H9 (cell line): ENCODE results near the gene BRWD1. TPM values are rescaled to one million over a fixed set of nuclear protein-coding genes. Genes with fewer than 3 reads are reported as not detected.

Source experiments
- DNase-seq: peaks from one replicate; pipeline ENCODE4 v3.0.0-alpha.2; 2017
- H2AFZ ChIP-seq: one replicate; pipeline ENCODE4 v1.6.1; 2013; ENCODE audit warnings: mild to moderate bottlenecking, low read length, control low read depth, moderate library complexity
- H2AK5ac ChIP-seq: 2 replicates; pipeline ENCODE4 v1.6.1; 2013; ENCODE audit warnings: low read length, control low read depth, mixed read lengths; ENCODE audit not compliant: insufficient read length
- H2BK120ac ChIP-seq: one replicate; pipeline ENCODE4 v1.6.1; 2013; ENCODE audit warnings: low read depth, mild to moderate bottlenecking, low read length, control low read depth, inconsistent platforms; ENCODE audit not compliant: poor library complexity, severe bottlenecking
- H2BK12ac ChIP-seq: 2 replicates; pipeline ENCODE4 v1.6.1; 2013; ENCODE audit warnings: low read length, control low read depth, mixed read lengths, low read depth; ENCODE audit not compliant: insufficient read length
- H2BK15ac ChIP-seq: 2 replicates; pipeline ENCODE4 v1.6.1; 2013; ENCODE audit warnings: low read depth, low read length, control low read depth
- H2BK20ac ChIP-seq: one replicate; pipeline ENCODE4 v1.6.1; 2013; ENCODE audit warnings: low read depth, mild to moderate bottlenecking, low read length, control low read depth, inconsistent platforms; ENCODE audit not compliant: poor library complexity, severe bottlenecking
- H2BK5ac ChIP-seq: 2 replicates; pipeline ENCODE4 v1.6.1; 2013; ENCODE audit warnings: low read length, control low read depth, mixed read lengths; ENCODE audit not compliant: insufficient read length
- H3K14ac ChIP-seq: 2 replicates; pipeline ENCODE4 v1.6.1; 2013; ENCODE audit warnings: low read length, control low read depth; ENCODE audit not compliant: insufficient read depth
- H3K18ac ChIP-seq: 2 replicates; pipeline ENCODE4 v1.6.1; 2013; ENCODE audit warnings: low read depth, mild to moderate bottlenecking, mixed read lengths, low read length, control low read depth; ENCODE audit not compliant: insufficient read length
- H3K23ac ChIP-seq: 2 replicates; pipeline ENCODE4 v1.6.1; 2013; ENCODE audit warnings: low read length, control low read depth, mixed read lengths, low read depth; ENCODE audit not compliant: insufficient read length
- H3K23me2 ChIP-seq: 2 replicates; pipeline ENCODE4 v1.6.1; 2013; ENCODE audit warnings: low read depth, mild to moderate bottlenecking, mixed read lengths, low read length, control low read depth; ENCODE audit not compliant: insufficient read length, poor library complexity, severe bottlenecking
- H3K27ac ChIP-seq: 2 replicates; pipeline ENCODE4 v1.5.1; 2013; ENCODE audit warnings: low read length, control low read depth, mixed read lengths, low read depth; ENCODE audit not compliant: insufficient read length
- H3K27me3 ChIP-seq: 2 replicates; pipeline ENCODE4 v1.6.1; 2013; ENCODE audit warnings: low read length, control low read depth, inconsistent platforms; ENCODE audit not compliant: insufficient read depth
- H3K4ac ChIP-seq: 2 replicates; pipeline ENCODE4 v1.6.1; 2013; ENCODE audit warnings: low read depth, mild to moderate bottlenecking, control low read depth, inconsistent platforms, low read length, moderate library complexity
- H3K4me1 ChIP-seq: 2 replicates; pipeline ENCODE4 v1.6.1; 2013; ENCODE audit warnings: low read length, control low read depth, inconsistent platforms; ENCODE audit not compliant: insufficient read depth
- H3K4me2 ChIP-seq: 2 replicates; pipeline ENCODE4 v1.6.1; 2013; ENCODE audit warnings: low read length, control low read depth, mixed read lengths; ENCODE audit not compliant: insufficient read length, insufficient read depth
- H3K56ac ChIP-seq: 2 replicates; pipeline ENCODE4 v1.6.1; 2013; ENCODE audit warnings: low read depth, mild to moderate bottlenecking, mixed read lengths, low read length, control low read depth; ENCODE audit not compliant: insufficient read length
- H3K79me1 ChIP-seq: 2 replicates; pipeline ENCODE4 v1.6.1; 2013; ENCODE audit warnings: low read depth, mild to moderate bottlenecking, moderate library complexity, low read length, control low read depth, inconsistent platforms; ENCODE audit not compliant: insufficient read depth, poor library complexity, severe bottlenecking
- H3K79me2 ChIP-seq: 2 replicates; pipeline ENCODE4 v1.6.1; 2013; ENCODE audit warnings: low read length, control low read depth, inconsistent platforms; ENCODE audit not compliant: insufficient read depth
- H3K9ac ChIP-seq: 2 replicates; pipeline ENCODE4 v1.6.1; 2013; ENCODE audit warnings: low read length, control low read depth, mixed read lengths; ENCODE audit not compliant: insufficient read length; ENCODE audit errors: extremely low read depth
- H3K9me3 ChIP-seq: one replicate; pipeline ENCODE4 v1.6.1; 2013; ENCODE audit warnings: low read depth, low read length, inconsistent platforms; ENCODE audit not compliant: control insufficient read depth
- H3T11ph ChIP-seq: one replicate; pipeline ENCODE4 v1.6.1; 2013; ENCODE audit warnings: mild to moderate bottlenecking, low read length, control low read depth, inconsistent platforms
- H4K20me1 ChIP-seq: one replicate; pipeline ENCODE4 v1.6.1; 2013; ENCODE audit not compliant: control insufficient read depth, insufficient read length, insufficient read depth
- H4K5ac ChIP-seq: 2 replicates; pipeline ENCODE4 v1.6.1; 2013; ENCODE audit warnings: low read depth, mild to moderate bottlenecking, mixed read lengths, low read length, control low read depth; ENCODE audit not compliant: insufficient read length
- H4K8ac ChIP-seq: replicated peaks from 2 replicates; pipeline ENCODE4 v1.6.1; 2013; ENCODE audit warnings: low read length, control low read depth, mixed read lengths, low read depth; ENCODE audit not compliant: insufficient read length
- H4K91ac ChIP-seq: 2 replicates; pipeline ENCODE4 v1.6.1; 2013; ENCODE audit warnings: low read depth, mild to moderate bottlenecking, moderate library complexity, mixed read lengths, low read length, control low read depth; ENCODE audit not compliant: insufficient read length
- H3K27ac Mint-ChIP-seq, 3 experiments: 2 replicates in 2 of 3; 3 replicates in 1 of 3; pipeline ENCODE4 v1.8.0; 2020 to 2021; ENCODE audit warnings: mixed read lengths in 3 of 3, mild to moderate bottlenecking in 1 of 3, moderate library complexity in 1 of 3
- H3K27me3 Mint-ChIP-seq: 2 replicates; pipeline ENCODE4 v1.8.0; 2021; ENCODE audit warnings: low read depth, mild to moderate bottlenecking, moderate library complexity, mixed read lengths
- H3K36me3 Mint-ChIP-seq, 3 experiments: 2 replicates in 2 of 3; 3 replicates in 1 of 3; pipeline ENCODE4 v1.8.0; 2020 to 2021; ENCODE audit warnings: low read depth in 3 of 3, mixed read lengths in 3 of 3; ENCODE audit not compliant: insufficient read depth in 1 of 3
- H3K4me1 Mint-ChIP-seq, 2 experiments: 2 replicates each; pipeline ENCODE4 v1.8.0; 2020; ENCODE audit warnings: mixed read lengths in 2 of 2
- H3K4me3 Mint-ChIP-seq, 2 experiments: 2 replicates in 1 of 2; 3 replicates in 1 of 2; pipeline ENCODE4 v1.8.0; 2020 to 2021; ENCODE audit warnings: mild to moderate bottlenecking in 2 of 2, mixed read lengths in 2 of 2, moderate library complexity in 1 of 2
- H3K9me3 Mint-ChIP-seq, 2 experiments: 2 replicates in 1 of 2; 3 replicates in 1 of 2; pipeline ENCODE4 v1.8.0; 2020; ENCODE audit warnings: mild to moderate bottlenecking in 2 of 2, mixed read lengths in 2 of 2, moderate library complexity in 1 of 2
- WGBS: extraction: QIAGEN DNeasy Blood & Tissue Kit; methylation state at CpG from one replicate; pipeline ENCODE4 v1.1.7; 2013; ENCODE audit warnings: missing lambda C conversion rate, low lambda C conversion rate, mixed read lengths; ENCODE audit not compliant: insufficient read length; ENCODE audit errors: extremely low coverage; 5-methylcytosine and 5-hydroxymethylcytosine counted together
- total RNA-seq: library from RNA; stranded (reverse); gene quantifications from 2 replicates; pipeline ENCODE4 v1.2.1, GENCODE V29; 2021
- TF ChIP-seq, protein P1 (sequence below): fragments of 200-600 bp; sonication (generic); conservative IDR thresholded peaks from 3 replicates; pipeline ENCODE4 v1.8.0; 2021; ENCODE audit warnings: antibody characterized with exemption, mild to moderate bottlenecking

The BRWD1 gene
- total RNA-seq, 1 experiment from 2014 or later: 48.4 TPM

DNA sequence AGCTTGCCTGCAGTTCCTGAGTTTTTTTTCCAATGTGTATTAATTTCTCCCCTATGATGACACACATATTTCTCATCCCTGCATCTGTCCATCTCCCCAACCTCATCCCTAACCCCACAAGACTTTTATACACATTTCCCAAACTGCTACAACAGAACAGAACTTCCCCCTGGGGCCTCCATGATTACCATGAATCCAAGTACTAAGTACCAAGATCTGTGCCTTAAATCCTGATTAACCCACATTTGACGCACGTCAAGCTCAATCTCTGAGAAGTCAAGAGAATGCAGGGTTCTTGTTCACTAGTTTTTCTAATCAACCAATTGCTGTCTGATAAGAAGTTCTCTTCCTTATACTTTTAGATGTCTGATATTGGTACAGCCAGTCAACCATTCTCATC lies 25.8 kb upstream of the BRWD1 start:
- WGBS: no CpG with 5 or more reads among the region's 2 CpGs
- no peak overlapping the region for H3T11ph ChIP-seq
- H3K79me1 ChIP-seq: no peaks in the 10 kb centered on the region
- no peak overlapping the region for H2AK5ac ChIP-seq
- no peak overlapping the region for H3K27ac Mint-ChIP-seq
- H3K27me3 Mint-ChIP-seq: no peaks in the 10 kb centered on the region
- H3K9me3 Mint-ChIP-seq: no peaks in the 10 kb centered on the region
- H2BK15ac ChIP-seq: no peak overlapping the region
- peaks cover 19 to 29% (median 28%) of the 10 kb centered on the region in 3 experiments for H3K36me3 Mint-ChIP-seq
- no peak overlapping the region for H3K56ac ChIP-seq
- no peak overlapping the region for H3K23ac ChIP-seq
- H3K4me3 Mint-ChIP-seq: no peak overlapping the region
- H2BK20ac ChIP-seq: no peak overlapping the region
- H4K20me1 ChIP-seq: no peaks in the 10 kb centered on the region
- no peak overlapping the region for H2BK5ac ChIP-seq
- no peak overlapping the region for H4K91ac ChIP-seq
- no peaks in the 10 kb centered on the region for H3K79me2 ChIP-seq
- H2BK120ac ChIP-seq: no peak overlapping the region
- no peak overlapping the region for H3K4me2 ChIP-seq
- no peak overlapping the region for H3K9ac ChIP-seq
- H3K23me2 ChIP-seq: no peaks in the 10 kb centered on the region
- no peak overlapping the region for H3K18ac ChIP-seq
- H3K4ac ChIP-seq: no peak overlapping the region
- H2AFZ ChIP-seq: no peak overlapping the region
- no peaks in the 10 kb centered on the region for H3K9me3 ChIP-seq
- no peak overlapping the region for H4K8ac ChIP-seq
- TF ChIP-seq, protein P1, sequence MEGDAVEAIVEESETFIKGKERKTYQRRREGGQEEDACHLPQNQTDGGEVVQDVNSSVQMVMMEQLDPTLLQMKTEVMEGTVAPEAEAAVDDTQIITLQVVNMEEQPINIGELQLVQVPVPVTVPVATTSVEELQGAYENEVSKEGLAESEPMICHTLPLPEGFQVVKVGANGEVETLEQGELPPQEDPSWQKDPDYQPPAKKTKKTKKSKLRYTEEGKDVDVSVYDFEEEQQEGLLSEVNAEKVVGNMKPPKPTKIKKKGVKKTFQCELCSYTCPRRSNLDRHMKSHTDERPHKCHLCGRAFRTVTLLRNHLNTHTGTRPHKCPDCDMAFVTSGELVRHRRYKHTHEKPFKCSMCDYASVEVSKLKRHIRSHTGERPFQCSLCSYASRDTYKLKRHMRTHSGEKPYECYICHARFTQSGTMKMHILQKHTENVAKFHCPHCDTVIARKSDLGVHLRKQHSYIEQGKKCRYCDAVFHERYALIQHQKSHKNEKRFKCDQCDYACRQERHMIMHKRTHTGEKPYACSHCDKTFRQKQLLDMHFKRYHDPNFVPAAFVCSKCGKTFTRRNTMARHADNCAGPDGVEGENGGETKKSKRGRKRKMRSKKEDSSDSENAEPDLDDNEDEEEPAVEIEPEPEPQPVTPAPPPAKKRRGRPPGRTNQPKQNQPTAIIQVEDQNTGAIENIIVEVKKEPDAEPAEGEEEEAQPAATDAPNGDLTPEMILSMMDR: no peak
- no peak for DNase-seq
- no peaks in the 10 kb centered on the region for H3K27me3 ChIP-seq
- no peak overlapping the region for H2BK12ac ChIP-seq
- no peak overlapping the region for H3K14ac ChIP-seq
- H4K5ac ChIP-seq: no peak overlapping the region
- H3K27ac ChIP-seq: no peak overlapping the region
- no peaks in the 10 kb centered on the region for H3K4me1 ChIP-seq
- no peaks in the 10 kb centered on the region; a peak in 1 of 4 replicates for H3K4me1 Mint-ChIP-seq
